AG04450 (cell line): ENCODE data around the gene SRGAP3. TPM values are rescaled to one million over a fixed set of nuclear protein-coding genes. Genes with fewer than 3 reads are reported as not detected.
"Not testable (repeated sequence)": the region's sequence is repeated elsewhere in the genome, so short reads cannot be mapped to it uniquely, and the experiment has no call there.

ENCODE experiments used
- CTCF ChIA-PET: fragments of 300-600, 350-600 bp; formaldehyde crosslinking; extraction: SDS; loops from one replicate; lab custom pipeline; 2022; ENCODE audit warnings: antibody characterized with exemption, inconsistent platforms; lab: Charles Lee
- POLR2A ChIA-PET: fragments of 350-600 bp; formaldehyde crosslinking; extraction: SDS; loops from one replicate; lab custom pipeline; 2021; ENCODE audit warnings: antibody characterized with exemption, inconsistent platforms; lab: Yijun Ruan, JAX
- DNase-seq: peaks from one replicate; pipeline ENCODE4 v3.0.0-alpha.2; 2011; ENCODE audit warnings: low read depth, low spot score
- H3K27ac ChIP-seq: one replicate; pipeline ENCODE4 v1.5.1; 2012; ENCODE audit warnings: low read depth, low read length, control low read depth
- H3K27me3 ChIP-seq: one replicate; pipeline ENCODE4 v1.6.0; 2012; ENCODE audit warnings: low read length; ENCODE audit not compliant: control insufficient read depth, insufficient read depth
- H3K4me3 ChIP-seq: 2 replicates; pipeline ENCODE4 v1.5.1; 2011; ENCODE audit warnings: mild to moderate bottlenecking, low read depth, low read length, control low read depth
- H3K9me3 ChIP-seq: 2 replicates; pipeline ENCODE4 v1.5.1; 2012; ENCODE audit warnings: low read length; ENCODE audit not compliant: control insufficient read depth, insufficient read depth
- polyA plus RNA-seq: library from polyadenylated mRNA; depleted of rRNA; stranded (reverse); fragments of >200 nt; gene quantifications from 2 replicates; pipeline ENCODE4 v1.2.3, GENCODE V29; 2011
- TF ChIP-seq, protein P1 (sequence below): IDR thresholded peaks from 2 replicates; pipeline ENCODE4 v1.5.1; 2011; ENCODE audit warnings: low read depth, low read length, control low read depth, inconsistent platforms

SRGAP3 gene
- polyA plus RNA-seq, 1 experiment: 0.61 TPM

DNA sequence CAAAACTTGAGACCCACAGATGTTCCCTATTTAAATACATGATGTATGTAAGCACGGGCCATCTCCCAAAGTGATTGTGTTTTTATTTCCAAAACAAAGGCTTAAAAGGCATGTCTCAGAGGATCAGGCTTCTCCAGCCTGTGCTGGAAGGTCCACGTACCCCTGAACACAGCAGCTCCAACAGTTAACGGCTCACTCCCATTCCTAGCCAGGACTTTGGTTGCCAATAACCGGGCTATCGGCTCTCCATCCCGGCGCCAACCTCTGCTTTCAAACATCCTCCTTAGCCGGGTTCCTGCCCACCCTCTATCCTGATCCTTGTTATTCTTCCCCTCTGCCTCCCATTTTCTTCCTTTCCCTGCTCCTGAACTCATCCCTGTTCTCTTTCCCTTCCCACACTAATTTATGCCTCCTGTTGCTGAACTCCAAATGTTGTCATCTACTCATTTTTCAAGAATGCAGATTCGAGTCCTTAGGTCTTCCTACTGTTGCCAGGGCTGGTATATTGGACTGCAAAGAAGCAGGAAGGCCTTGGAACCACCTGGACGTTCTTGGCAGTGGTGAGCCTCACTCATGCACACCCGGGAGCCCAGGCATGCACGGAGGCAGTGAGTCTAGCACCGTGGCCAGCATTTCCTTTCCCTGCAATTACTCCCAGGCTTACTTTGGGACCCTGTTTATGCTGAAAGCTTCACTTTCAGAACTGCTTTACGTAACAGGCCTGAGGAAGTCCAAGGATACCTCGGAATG, 157.8 kb downstream of the SRGAP3 start:
- TF ChIP-seq, protein P1, sequence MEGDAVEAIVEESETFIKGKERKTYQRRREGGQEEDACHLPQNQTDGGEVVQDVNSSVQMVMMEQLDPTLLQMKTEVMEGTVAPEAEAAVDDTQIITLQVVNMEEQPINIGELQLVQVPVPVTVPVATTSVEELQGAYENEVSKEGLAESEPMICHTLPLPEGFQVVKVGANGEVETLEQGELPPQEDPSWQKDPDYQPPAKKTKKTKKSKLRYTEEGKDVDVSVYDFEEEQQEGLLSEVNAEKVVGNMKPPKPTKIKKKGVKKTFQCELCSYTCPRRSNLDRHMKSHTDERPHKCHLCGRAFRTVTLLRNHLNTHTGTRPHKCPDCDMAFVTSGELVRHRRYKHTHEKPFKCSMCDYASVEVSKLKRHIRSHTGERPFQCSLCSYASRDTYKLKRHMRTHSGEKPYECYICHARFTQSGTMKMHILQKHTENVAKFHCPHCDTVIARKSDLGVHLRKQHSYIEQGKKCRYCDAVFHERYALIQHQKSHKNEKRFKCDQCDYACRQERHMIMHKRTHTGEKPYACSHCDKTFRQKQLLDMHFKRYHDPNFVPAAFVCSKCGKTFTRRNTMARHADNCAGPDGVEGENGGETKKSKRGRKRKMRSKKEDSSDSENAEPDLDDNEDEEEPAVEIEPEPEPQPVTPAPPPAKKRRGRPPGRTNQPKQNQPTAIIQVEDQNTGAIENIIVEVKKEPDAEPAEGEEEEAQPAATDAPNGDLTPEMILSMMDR: no peak
- Histone ChIP-seq H3K27ac (no peak overlapping the region), H3K4me3 (no peak overlapping the region), H3K27me3 (peaks cover 7% of the 10 kb centered on the region), H3K9me3 (no peaks in the 10 kb centered on the region)
- POLR2A ChIA-PET: no interaction called here
- no peak for DNase-seq
- CTCF ChIA-PET: no interaction called here

GRCh38 chr3:9088441-9089353, 160.7 kb downstream of the SRGAP3 start:
- no peak overlapping the region for H3K4me3 ChIP-seq
- TF ChIP-seq, protein P1: no peak
- ChIA-PET POLR2A (no interaction called here), CTCF (no interaction called here)
- DNase-seq: no peak
- H3K27me3 ChIP-seq: peaks cover 4% of the 10 kb centered on the region
- H3K27ac ChIP-seq: no peak overlapping the region
- H3K9me3 ChIP-seq: no peaks in the 10 kb centered on the region

GRCh38 chr3:9087831-9088413, 161.5 kb downstream of the SRGAP3 start:
- CTCF ChIA-PET: no interaction called here
- no peak overlapping the region for H3K4me3 ChIP-seq
- no peak for DNase-seq
- POLR2A ChIA-PET: no interaction called here
- no peaks in the 10 kb centered on the region for H3K9me3 ChIP-seq
- TF ChIP-seq, protein P1: no peak
- peaks cover 4% of the 10 kb centered on the region for H3K27me3 ChIP-seq
- no peak overlapping the region for H3K27ac ChIP-seq

DNA sequence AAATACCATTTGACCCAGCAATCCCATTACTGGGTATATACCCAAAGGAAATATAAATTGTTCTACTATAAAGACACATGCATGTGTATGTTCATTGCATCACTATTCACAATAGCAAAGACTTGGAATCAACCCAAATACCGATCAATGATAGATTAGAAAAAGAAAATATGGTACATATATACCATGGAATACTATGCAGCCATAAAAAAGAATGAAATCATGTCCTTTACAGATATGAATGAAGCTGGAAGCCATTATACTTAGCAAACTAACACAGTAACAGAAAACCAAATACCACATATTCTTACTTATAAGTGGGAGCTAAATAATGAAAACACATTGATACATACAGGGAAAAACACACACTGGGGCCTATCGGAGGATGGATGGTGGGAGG, 164.0 kb downstream of the SRGAP3 start:
- POLR2A ChIA-PET, DNase-seq, H3K9me3 ChIP-seq, H3K27ac ChIP-seq, H3K27me3 ChIP-seq, H3K4me3 ChIP-seq: not testable (repeated sequence)
- CTCF ChIA-PET: interaction anchor here (1.3 kb wide), 1 partner anchor 98 kb away, joined by 3 read pairs; no protein-coding TSS in a partner anchor

DNA sequence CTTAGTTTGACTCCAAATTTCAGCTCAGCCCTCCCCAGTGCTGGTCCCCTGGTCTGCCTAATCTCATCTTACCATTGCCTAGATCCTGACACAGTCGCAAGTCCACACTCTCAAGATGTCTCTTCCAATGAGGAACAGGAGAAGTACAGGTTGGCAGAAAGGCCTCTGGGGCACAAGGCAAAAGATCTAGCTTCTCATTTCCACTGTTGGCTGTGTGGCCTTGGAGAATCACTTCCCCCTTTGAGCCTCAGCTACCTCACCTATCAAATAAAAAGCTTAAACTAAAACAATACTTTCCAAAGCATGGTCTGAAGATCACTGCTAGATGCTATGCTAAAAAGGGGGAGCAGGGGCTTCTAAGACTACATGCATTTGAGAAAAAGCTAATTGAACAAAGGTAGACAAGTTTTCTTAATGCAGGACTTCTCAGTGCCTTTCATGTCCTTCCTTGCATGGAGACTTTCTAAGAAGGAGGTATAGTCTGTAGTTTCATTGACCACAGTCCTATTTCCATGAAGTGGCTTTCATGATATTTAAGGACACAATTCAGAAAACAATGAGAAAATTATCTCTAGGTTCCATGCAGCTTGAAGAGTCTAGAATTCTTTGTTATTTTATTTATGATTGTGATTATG, 168.1 kb downstream of the SRGAP3 start:
- DNase-seq: no peak
- POLR2A ChIA-PET: no interaction called here
- Histone ChIP-seq H3K9me3 (no peaks in the 10 kb centered on the region), H3K27ac (no peak overlapping the region), H3K27me3 (peaks cover 3% of the 10 kb centered on the region), H3K4me3 (no peak overlapping the region)
- CTCF ChIA-PET: interaction anchor here (0.6 to 2.1 kb wide), 3 partner anchors 14 to 94 kb away, joined by 3 to 5 read pairs (median 3); no protein-coding TSS in a partner anchor
- TF ChIP-seq, protein P1: no peak
